GM18870 (cell line): ENCODE measurements around the gene ZNF117.
"Not testable (repeated sequence)": the region's sequence is repeated elsewhere in the genome, so short reads cannot be mapped to it uniquely, and the experiment has no call there.

Experiments used
- ATAC-seq: cut with Tn5 transposase; IDR thresholded peaks from one replicate; pipeline ENCODE4 v1.9.1; 2021; ENCODE audit warnings: moderate library complexity; ENCODE audit not compliant: unreplicated experiment

The ZNF117 gene

DNA sequence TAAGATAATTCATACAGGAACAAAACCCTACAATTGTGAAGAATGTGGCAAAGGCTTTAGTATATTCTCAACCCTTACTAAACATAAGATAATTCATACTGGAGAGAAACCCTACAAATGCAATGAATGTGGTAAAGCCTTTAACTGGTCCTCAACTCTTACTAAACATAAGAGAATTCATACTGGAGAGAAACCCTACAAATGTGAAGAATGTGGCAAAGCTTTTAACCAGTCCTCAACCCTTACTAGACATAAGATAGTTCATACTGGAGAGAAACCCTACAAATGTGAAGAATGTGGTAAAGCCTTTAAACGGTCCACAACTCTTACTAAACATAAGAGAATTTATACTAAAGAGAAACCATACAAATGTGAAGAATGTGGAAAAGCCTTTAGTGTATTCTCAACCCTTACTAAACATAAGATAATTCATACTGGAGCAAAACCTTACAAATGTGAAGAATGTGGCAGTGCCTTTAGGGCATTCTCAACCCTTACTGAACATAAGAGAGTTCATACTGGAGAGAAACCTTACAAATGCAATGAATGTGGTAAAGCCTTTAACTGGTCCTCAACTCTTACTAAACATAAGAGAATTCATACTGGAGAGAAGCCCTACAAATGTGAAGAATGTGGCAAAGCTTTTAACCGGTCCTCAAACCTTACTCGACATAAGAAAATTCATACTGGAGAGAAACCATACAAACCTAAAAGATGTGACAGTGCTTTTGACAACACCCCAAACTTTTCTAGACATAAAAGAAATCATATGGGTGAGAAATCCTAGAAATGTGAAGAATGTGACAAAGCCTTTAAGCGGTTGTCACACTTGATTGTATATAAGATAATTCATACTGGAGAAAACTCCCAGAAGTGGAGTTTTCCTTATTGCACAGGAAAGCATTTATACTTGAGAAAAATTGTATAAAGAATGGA is 62.3 kb downstream of the ZNF117 start:
- ATAC-seq = not testable (repeated sequence)
